Dedifferentiated amniotic fluid mesenchymal stem cell (primary cell): ENCODE measurements around the gene IL4I1.

Experiments used
- DNase-seq: peaks from one replicate; pipeline ENCODE4 v3.0.0-alpha.2; 2016; ENCODE audit errors: extremely low spot score

The IL4I1 gene

DNA sequence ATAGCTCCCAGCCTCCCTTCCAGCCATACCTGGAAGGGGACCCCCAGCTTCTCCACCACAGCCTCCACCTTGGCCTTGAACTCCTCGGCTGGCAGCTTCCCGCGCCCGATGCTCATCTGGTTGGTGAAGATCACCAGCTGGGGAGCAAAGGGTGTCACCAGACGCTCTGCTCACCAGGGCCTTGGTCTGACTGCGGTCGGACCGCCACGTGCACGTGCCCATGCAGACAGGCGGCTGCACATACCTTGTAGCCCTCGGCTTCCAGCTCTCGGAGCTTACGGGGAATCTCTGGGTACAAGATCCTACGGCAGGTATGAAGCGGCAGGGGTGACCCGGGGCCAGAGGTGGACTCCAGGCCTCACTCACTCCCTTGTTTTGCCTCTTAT is 32.8 kb downstream of the IL4I1 start:
- no peak for DNase-seq

- DNase-seq = no peak
These were observed 33.3 kb downstream of the IL4I1 start for GRCh38 chr19:49863254-49863934.

DNA sequence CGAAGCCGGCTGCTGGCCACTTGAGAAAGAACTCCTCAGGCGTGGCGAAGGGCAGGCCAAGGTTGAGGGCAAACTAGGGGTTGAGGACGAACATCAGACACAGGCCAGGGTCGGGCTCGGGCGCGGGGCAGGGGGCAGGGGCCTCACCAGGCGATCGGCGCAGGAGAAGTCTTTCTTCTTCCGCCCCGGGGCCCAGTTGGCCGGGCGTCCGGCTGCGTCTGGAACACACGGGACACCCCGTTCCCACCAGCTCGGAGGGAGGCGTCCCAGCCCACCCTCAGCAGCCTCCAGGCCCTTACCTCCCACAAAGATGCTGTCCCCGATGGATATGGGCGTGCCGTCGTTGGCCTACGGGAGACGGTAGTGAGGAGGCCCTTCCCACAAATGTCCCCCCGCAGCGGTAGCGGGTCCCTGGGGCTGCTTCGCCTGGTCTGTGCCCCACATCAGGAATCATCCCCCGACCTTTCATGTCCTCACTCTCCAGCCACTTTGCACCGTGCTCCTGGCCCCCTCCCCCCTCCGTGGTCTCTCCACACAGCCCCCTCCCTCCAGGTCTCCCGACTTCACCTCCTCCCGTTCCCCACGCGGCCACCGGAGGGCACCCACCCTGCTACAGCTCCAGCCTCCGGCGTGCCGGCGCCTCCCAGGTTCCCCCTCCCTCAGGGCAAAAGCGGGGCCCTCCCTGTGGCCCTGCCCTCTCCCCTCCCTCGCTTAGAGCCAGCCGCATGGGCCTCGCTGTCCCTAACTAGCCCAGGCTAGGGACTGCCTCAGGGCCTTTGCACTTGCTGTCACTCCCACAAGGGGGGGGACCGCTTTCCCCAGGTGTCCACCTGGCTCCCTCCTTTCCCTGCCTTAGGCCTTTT is 34.1 kb downstream of the IL4I1 start:
- DNase-seq = no peak

GRCh38 chr19:49861541-49862378 is 34.9 kb downstream of the IL4I1 start:
- DNase-seq = no peak

GRCh38 chr19:49861107-49861506 is 35.6 kb downstream of the IL4I1 start:
- DNase-seq = no peak

DNA sequence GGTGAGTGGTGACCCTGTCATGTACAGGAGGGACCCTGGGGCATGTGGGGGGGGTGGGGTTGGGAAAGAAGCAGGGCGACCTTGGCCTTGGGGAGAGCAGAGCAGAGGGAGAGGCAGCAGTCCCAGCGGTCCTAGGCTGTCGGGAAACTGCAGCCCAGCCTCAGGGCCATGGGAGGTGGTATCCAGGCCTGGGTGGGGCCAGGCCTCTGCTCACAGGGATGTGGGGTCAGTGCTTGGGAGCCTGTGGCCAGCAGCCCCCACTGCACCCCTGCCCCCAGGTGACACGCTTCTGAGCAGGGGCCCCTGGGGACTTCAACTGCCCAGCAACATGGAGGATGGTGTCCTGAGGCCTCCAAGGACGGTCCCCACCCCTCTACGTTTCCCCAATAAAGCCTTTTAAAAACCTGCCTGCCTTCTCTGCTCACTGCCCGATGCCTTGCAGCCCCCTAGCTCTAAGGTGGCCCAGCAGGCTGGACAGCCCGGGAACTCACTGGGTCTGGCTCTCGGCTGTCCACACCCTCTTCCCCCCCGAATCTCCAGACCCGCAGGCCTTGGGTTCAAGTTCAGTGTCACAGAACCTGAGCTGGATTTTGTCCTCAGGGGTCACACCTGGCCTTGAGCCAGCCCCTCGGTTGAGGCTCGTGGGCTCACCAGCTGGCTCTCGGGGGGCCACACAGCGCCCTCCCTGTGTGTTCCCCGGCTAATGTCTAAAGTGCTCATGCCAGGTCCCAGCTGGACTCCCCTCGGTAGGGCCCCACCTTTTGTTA is 36.2 kb downstream of the IL4I1 start:
- DNase-seq = no peak

GRCh38 chr19:49859682-49860335 is 36.9 kb downstream of the IL4I1 start:
- DNase-seq = no peak

DNA sequence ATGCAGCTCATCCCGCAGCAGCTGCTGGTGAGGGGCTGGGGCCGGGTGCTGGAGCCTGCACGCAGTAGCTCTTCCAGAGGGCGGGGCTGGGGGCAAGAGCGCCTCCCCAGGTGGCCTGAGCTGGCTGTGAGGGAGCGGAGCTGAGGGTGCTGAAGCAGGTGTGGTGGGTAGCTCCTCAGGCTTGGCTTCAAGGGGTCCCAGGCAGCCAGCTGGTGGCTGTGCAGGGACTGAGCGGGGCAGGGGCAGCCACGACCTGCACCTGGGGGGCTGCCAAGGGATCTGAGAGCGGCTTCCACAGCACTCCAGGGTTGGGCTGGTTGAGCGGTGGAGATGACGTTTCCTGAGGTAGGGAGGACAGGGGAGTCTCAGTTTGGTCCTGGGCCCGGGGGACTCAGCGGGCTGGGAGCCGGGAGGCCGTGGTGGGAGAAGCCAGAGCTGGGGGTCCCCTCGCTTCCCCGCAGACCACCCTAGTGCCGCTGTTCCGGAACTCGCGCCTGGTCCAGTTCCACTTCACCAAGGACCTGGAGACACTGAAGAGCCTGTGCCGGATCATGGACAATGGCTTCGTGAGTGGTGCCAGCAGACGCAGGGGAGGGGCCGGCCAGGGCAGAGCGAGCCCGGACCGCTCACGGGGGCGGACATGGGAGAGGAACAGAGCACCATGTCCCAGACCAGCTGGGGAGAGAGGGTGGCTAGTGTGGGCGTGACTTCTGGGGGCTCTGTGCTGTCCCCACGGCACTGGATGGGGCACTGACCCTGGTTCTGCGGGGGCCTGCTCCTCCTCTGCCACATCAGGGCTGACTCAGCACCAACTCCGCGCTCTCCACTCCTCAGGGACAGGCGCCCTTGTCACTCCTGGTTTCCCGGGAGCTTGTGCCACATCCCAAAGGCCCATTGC is 38.4 kb downstream of the IL4I1 start:
- DNase-seq = no peak

DNA sequence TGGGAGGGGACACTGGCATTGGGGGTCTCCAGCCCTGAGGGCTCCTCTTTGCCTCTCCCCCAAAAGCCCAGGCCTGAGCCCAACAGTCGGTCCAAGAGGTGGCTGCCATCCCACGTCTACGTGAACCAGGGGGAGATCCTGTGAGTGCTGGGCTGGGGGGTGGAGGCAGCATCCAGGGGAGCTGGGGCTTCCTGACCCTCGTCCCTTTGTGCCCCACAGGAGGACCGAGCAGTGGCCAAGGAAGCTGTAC is 38.9 kb downstream of the IL4I1 start:
- DNase-seq = no peak

GRCh38 chr19:49857061-49857837 is 39.4 kb downstream of the IL4I1 start:
- DNase-seq = no peak

- DNase-seq = no peak
These were observed 40.1 kb downstream of the IL4I1 start for GRCh38 chr19:49856574-49857021.

DNA sequence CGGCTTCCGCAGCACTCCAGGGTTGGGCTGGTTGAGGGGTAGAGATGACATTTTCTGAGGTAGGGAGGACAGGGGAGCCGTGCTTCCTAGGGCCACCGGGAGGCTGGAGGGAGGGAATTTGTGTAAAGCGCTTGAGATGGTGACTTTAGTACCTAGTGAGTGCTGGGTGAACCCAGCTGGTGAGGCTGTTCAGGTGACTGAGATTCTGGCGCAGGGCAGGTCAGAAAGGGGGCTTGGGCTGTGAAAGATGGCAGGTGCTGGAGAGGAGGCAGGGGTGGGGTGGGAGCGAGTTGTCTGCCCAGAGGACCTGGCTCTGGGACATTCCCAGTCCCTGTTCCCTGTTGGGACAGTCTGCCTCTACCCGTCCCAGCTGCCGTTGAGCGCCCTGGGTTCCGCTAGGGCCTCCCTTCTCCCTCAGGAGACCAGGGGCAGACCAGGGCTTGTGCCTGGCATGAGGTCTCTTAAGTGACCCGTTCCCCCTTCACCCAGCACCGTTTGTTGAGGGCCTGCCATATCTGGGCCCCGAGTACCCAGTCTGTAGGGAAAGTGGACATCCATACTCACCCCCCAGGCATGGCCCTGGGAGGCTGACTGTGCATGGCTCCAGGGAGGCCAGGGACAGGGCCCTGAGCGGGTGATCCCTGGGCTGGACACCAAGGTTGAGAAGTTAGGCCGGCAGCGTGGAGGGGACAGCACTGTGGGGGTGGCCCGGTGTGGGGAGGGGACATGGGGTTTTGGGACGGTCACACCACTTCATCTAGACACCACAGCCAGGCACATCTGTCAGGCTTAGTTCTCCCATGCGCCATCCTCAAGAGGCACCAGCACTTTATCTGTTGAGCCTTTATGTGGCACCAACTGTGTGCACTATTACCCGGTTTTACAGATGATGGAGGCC is 40.8 kb downstream of the IL4I1 start:
- no peak for DNase-seq

DNA sequence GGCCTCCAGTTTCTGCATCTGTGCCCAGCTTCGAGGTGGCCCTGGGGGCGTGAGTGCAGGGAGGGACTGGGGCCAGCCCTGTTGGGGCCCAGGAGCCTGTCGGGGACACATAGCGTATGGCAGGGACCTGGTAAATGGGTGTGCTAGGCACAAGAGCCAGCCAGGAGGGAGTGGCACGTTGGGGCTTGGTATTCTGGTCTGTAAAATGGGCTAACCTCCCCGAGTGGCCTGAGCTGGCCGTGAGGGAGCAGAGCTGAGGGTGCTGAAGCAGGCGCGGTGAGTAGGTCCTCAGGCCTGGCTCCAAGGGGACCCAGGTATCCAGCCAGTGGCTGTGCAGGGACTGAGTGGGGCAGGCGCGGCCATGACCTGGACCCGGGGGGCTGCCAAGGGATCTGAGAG is 41.4 kb downstream of the IL4I1 start:
- DNase-seq = no peak

DNA sequence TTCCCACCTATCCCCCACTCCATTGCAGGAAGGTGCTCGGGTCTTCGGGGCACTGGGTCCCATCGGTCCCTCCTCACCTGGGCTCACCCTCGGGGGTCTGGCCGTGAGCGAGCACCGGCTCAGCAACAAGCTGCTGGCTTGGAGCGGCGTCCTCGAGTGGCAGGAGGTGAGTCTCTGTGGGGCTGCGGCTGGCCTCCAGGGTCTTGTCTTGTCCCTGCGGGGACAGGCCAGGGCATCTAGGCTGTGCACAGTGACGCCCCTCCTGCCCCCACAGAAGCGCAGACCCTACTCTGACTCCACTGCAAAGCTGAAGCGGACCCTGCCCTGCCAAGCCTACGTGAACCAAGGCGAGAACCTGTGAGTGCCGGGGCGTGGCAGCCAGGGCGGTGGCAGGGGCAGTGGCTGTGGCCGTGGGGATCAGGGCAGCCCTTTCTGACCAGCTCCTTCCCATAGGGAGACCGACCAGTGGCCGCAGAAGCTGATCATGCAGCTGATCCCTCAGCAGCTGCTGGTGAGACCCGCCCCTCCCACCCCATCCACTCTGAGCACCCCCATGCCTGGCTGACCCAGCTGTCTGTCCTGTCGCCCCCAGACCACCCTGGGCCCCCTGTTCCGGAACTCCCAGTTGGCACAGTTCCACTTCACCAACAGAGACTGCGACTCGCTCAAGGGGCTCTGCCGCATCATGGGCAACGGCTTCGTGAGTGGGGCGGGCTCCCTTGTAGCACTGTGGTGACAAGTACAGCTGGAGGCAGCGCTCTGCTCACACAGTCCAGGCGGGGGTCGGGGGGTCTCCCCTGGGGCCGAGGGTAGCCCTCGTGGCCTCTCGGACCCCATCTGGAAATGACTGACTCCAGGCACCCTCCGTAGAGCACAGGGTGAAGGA is 42.1 kb downstream of the IL4I1 start:
- DNase-seq = no peak

DNA sequence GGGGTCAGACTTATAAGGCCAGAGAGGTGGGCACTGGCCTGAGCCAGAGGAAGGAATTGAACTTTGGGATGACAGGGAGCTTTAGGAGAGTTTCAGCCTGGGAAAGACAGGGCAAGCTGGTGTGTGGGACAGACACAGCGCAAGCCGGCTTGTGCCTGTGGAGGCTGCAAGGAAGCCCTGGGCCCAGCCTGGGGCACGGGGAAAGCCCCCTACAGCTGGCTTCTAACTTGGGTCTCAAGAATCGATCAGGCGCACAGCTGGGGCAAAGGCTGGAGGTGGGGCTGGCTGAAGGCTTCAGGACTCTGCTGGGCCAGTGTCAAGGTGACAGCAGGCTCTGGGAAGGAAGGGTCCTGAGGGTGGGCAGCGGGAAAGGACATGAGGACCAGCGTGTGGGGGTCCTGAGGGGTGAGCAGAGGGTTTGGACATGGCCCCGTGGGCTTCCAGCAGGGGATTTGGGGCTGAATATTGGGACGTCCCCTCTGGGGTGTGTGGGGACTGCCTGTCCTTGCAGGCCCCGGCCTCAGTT is 42.8 kb downstream of the IL4I1 start:
- no peak for DNase-seq

GRCh38 chr19:49852631-49853126 is 44.0 kb downstream of the IL4I1 start:
- DNase-seq = no peak
